Epithelial cell of proximal tubule (primary cell): Measurements from ENCODE around the gene CPVL. TPM values are rescaled to one million over a fixed set of nuclear protein-coding genes. Genes with fewer than 3 reads are reported as not detected.

Source experiments
- DNase-seq: peaks from one replicate; pipeline ENCODE4 v3.0.0-alpha.2; 2011; ENCODE audit warnings: low read depth
- H3K4me3 ChIP-seq: 2 replicates; pipeline ENCODE4 v1.5.1; 2011; ENCODE audit warnings: low read depth, mild to moderate bottlenecking, low read length
- total RNA-seq: library from RNA; depleted of rRNA; stranded (reverse); fragments of >200 nt; gene quantifications from 2 replicates; pipeline ENCODE4 v1.2.3, GENCODE V29; 2015
- TF ChIP-seq, protein P1 (sequence below): conservative IDR thresholded peaks from 2 replicates; pipeline ENCODE4 v1.5.1; 2012; ENCODE audit warnings: low read depth, mild to moderate bottlenecking, low read length

The CPVL gene
- total RNA-seq, 1 donor from 2014 or later = 12.0 TPM

DNA sequence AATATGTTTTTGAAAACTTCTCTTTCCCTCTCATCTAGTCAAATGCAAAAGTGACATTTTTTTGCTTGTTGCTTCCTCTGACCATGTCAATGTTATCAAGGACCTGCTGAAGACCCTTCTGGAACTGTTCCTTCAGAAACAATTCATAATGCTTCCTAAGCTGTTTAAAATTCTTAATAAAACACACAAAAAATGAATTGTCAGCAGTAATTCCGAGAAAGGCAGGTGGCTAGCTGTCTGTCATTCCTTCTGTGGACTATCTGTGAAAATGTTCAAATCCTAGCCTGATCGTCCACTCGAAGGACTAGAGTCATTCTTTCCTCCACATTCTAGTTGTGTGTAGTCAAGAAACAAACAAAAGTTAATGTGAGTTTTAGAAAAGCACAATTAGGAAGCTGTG, 131.6 kb downstream of the CPVL start:
- no peak for DNase-seq
- no peak overlapping the region for H3K4me3 ChIP-seq
- TF ChIP-seq, protein P1, sequence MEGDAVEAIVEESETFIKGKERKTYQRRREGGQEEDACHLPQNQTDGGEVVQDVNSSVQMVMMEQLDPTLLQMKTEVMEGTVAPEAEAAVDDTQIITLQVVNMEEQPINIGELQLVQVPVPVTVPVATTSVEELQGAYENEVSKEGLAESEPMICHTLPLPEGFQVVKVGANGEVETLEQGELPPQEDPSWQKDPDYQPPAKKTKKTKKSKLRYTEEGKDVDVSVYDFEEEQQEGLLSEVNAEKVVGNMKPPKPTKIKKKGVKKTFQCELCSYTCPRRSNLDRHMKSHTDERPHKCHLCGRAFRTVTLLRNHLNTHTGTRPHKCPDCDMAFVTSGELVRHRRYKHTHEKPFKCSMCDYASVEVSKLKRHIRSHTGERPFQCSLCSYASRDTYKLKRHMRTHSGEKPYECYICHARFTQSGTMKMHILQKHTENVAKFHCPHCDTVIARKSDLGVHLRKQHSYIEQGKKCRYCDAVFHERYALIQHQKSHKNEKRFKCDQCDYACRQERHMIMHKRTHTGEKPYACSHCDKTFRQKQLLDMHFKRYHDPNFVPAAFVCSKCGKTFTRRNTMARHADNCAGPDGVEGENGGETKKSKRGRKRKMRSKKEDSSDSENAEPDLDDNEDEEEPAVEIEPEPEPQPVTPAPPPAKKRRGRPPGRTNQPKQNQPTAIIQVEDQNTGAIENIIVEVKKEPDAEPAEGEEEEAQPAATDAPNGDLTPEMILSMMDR = no peak

DNA sequence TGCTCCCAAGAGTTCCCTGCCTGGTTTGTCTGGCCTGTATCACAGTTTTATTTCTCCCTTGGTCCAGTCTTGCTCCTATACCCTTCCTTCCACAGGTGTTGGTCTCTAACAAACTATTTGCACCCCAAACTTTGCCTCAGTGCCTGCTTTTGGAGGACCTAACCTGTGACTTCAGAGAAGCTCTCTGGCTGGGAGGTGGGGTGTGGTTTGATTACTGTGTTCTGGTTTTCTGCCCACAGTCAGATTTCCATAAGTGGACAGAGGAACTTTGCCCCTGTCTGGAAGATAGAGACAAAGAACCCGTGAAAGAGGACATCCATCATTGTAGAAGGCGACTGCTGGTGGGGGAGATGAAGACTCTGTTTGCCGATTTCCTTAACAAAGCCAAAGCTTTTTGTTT, 132.4 kb downstream of the CPVL start:
- TF ChIP-seq, protein P1 = no peak

DNA sequence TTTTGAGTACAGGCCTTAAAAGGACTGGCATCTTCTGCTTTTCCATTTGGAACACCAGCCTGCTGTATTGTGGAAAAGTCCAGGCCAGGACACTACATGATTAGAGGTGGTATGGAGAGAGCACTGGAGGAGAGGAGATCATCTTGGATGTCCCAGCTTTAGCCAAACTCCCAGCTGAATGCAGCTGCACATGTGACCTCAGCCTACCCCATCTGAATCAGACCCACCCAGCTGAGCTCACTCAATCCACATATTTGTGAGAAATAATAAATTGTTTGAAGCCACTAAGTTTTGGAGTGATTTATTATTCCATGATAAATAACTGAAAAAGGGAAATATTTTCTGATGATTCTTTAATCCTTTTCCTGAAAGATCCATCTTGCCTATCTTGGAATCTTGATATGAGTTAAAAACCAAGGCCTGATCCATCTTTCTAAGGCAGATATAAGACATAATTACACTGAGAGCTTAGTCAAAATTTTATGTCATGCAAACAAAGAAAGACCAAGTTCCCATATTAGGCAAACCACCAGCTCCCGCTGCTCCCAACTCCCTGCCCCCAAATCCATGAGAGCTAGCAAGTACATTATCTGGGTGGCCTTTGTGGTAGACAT, 133.1 kb downstream of the CPVL start:
- no peak for DNase-seq
- TF ChIP-seq, protein P1 = no peak
- H3K4me3 ChIP-seq = no peak overlapping the region

More for the DNA sequence above, 132.4 kb downstream of the CPVL start:
- DNase-seq = no peak
- H3K4me3 ChIP-seq = no peak overlapping the region

DNA sequence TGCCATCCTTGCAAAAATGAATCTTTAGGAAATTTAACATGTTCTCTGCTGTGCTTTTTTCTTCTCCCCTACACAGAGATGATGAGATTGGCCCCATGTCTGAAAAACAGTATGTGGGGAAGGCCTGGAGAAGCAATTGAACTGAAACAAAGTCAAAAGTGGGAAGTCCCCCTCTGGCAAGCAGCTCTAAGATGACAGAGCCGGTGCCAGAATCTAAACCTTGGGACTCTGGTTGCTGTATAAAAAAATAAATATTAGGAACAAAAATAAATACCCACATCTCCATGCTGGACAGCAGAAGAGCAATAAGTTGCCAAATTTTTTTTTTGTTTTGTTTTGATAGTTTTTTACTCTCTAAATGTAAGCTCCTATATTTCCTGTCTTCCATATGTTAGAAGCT, 136.4 kb downstream of the CPVL start:
- H3K4me3 ChIP-seq = no peak overlapping the region
- TF ChIP-seq, protein P1 = no peak
- no peak for DNase-seq

DNA sequence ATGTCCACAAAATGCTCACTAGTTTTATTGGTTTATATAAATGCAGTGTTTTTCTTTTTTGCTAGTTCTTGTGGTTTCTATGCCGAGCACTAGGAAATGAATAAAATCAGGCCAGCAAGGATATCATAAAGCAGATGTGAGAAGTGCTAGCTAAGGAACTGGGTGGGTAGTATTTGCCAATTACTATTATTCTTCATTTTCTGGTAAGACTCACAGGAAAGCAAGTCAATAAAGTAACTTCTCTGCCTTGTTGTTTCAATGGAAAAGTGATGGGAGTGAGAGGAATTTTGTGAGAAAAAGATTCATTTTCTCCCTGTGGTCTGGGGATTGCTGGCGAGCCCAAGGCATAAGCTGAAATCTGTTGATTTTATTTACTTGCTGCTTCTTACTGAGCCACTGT, 137.7 kb downstream of the CPVL start:
- no peak for DNase-seq
- H3K4me3 ChIP-seq = no peak overlapping the region
- TF ChIP-seq, protein P1 = no peak

DNA sequence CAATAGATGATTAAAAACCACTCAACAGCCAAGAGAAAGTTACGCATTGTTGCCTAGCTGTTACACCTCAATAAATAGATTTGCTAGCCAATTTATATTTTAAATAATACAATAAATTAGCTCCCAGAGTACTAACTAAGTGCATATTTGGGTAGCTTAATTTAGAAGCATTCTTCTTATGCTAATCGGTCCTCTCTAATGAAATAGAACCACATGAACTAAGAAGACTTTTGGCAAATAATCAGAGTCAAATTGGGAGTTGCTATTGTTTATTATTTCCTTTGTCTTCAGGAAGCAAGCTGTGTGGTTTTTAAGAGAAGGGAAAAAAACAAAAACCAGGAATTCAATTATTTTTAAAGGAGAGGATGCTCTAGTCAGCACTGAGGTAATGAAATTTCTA, 139.2 kb downstream of the CPVL start:
- H3K4me3 ChIP-seq = no peak overlapping the region
- TF ChIP-seq, protein P1 = no peak
- no peak for DNase-seq

DNA sequence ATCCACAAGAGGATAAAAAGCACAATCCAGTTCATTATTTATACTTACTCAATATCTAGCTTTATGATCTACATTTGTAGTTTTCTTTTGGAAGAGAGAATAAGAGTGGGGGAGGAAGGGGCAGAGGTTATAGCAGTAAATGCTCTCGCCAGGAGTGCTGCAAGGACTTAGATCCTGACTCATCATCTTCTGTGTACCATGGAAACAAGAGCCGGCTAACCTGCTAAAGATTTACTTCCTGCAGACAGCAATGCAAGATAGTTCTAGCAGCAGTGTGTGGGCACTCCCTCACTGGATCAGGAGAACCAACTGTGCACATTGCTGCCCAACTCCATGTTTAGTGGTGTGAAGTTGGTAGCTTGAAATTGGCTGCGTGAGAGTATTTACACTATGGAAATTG, 140.5 kb downstream of the CPVL start:
- TF ChIP-seq, protein P1 = no peak
- no peak overlapping the region for H3K4me3 ChIP-seq
- no peak for DNase-seq
